Activated CD8-positive, alpha-beta T cell treated with anti-CD3 and anti-CD28 coated beads, Interleukin-2, amount 10 ng/mL, durations not matched to agents 7 days and 5 days (primary cell): ENCODE data around the gene EDNRA. TPM values are rescaled to one million over a fixed set of nuclear protein-coding genes. Genes with fewer than 3 reads are reported as not detected.

Experiments
- ATAC-seq: fragments of 150-1000 bp; cut with Tn5 transposase; one replicate; pipeline ENCODE4 v1.10.0; 2021; ENCODE audit warnings: moderate library complexity
- CTCF ChIA-PET: fragments of 350-600 bp; sonication (Branson Sonifier 250); formaldehyde crosslinking; loops from one replicate; lab custom pipeline; 2021; ENCODE audit warnings: antibody characterized with exemption; lab: Charles Lee
- POLR2A ChIA-PET: fragments of 350-600 bp; sonication (Branson Sonifier 250); formaldehyde crosslinking; loops from one replicate; lab custom pipeline; 2021; ENCODE audit warnings: antibody characterized with exemption; lab: Charles Lee
- DNase-seq: peaks from one replicate; pipeline ENCODE4 v3.0.0-alpha.2; 2020
- H3K27ac Mint-ChIP-seq: one replicate; pipeline ENCODE4 v1.8.0; 2021; ENCODE audit warnings: mild to moderate bottlenecking, mixed read lengths
- H3K27me3 Mint-ChIP-seq: one replicate; pipeline ENCODE4 v1.8.0; 2021; ENCODE audit warnings: low read depth, mixed read lengths
- H3K36me3 Mint-ChIP-seq: one replicate; pipeline ENCODE4 v1.8.0; 2021; ENCODE audit warnings: low read depth, mixed read lengths
- H3K4me1 Mint-ChIP-seq: one replicate; pipeline ENCODE4 v1.8.0; 2021; ENCODE audit warnings: low read depth, mixed read lengths
- H3K4me3 Mint-ChIP-seq: one replicate; pipeline ENCODE4 v1.8.0; 2021; ENCODE audit warnings: mild to moderate bottlenecking, mixed read lengths
- H3K9me3 Mint-ChIP-seq: one replicate; pipeline ENCODE4 v1.8.0; 2022; ENCODE audit warnings: mixed read lengths; ENCODE audit not compliant: insufficient read depth
- total RNA-seq, 2 experiments: library from RNA; stranded (reverse); gene quantifications; one replicate each; pipeline ENCODE4 v1.2.3, GENCODE V29; 2021

EDNRA gene
- total RNA-seq, 2 experiments from 2014 or later = not detected

DNA sequence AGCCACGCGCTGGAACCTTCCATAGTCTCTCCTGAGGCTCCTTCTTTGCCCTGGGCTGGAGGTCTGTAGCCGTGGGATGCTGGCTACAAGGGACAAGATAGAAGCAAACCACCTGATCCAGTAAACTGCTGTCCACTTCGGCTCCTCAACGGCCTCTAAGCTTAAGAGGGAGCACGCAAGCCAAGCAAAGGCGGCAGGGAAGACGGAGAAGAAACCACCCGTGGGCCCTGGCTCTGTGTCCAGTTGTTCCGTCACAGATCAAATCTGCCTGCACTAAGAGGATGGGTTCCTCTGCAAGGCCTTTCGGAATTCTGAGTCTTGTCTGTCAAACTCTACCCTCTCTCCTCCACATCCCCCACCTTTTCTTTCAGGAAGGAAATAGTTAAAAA, 401 bp upstream of the EDNRA start:
- no peaks in the 10 kb centered on the region for H3K4me1 Mint-ChIP-seq
- no peak overlapping the region for H3K4me3 Mint-ChIP-seq
- no peaks in the 10 kb centered on the region for H3K9me3 Mint-ChIP-seq
- POLR2A ChIA-PET = no interaction called here
- no peak overlapping the region for H3K27ac Mint-ChIP-seq
- H3K27me3 Mint-ChIP-seq = peaks cover 36% of the 10 kb centered on the region
- ATAC-seq = no peak
- CTCF ChIA-PET = no interaction called here
- no peaks in the 10 kb centered on the region for H3K36me3 Mint-ChIP-seq
- DNase-seq = no peak

GRCh38 chr4:147481577-147482109, 746 bp downstream of the EDNRA start:
- ATAC-seq = no peak
- no peak overlapping the region for H3K4me3 Mint-ChIP-seq
- POLR2A ChIA-PET = no interaction called here
- peaks cover 38% of the 10 kb centered on the region for H3K27me3 Mint-ChIP-seq
- no peaks in the 10 kb centered on the region for H3K36me3 Mint-ChIP-seq
- H3K4me1 Mint-ChIP-seq = no peaks in the 10 kb centered on the region
- CTCF ChIA-PET = no interaction called here
- no peaks in the 10 kb centered on the region for H3K9me3 Mint-ChIP-seq
- DNase-seq = no peak
- H3K27ac Mint-ChIP-seq = no peak overlapping the region

DNA sequence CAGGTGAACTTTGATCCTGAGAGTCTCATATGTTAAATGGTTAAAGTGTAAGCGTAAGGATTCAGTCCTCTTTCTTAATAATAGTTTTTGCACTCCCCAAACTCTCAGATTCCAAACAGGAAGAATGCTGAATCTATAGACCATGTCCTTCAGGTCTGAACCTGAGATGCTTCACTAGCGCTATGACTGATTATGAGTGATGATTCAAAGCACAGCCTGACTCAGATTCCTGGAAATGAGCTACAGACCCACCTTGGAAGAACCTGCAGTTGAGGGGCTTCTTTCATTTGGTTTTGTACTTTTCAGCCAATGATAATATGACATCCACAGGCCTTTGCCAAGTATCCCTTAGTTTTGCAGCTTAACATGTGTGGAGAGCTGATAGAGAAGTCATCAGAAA, 1.4 kb downstream of the EDNRA start:
- H3K27ac Mint-ChIP-seq = no peak overlapping the region
- no peaks in the 10 kb centered on the region for H3K9me3 Mint-ChIP-seq
- H3K27me3 Mint-ChIP-seq = peaks cover 38% of the 10 kb centered on the region
- H3K36me3 Mint-ChIP-seq = no peaks in the 10 kb centered on the region
- CTCF ChIA-PET = no interaction called here
- no peaks in the 10 kb centered on the region for H3K4me1 Mint-ChIP-seq
- POLR2A ChIA-PET = no interaction called here
- H3K4me3 Mint-ChIP-seq = no peak overlapping the region
- ATAC-seq (no peak), DNase-seq (no peak)

GRCh38 chr4:147485167-147485566, 4.3 kb downstream of the EDNRA start:
- no peak overlapping the region for H3K27ac Mint-ChIP-seq
- no peaks in the 10 kb centered on the region for H3K4me1 Mint-ChIP-seq
- H3K4me3 Mint-ChIP-seq = no peak overlapping the region
- ChIA-PET CTCF (no interaction called here), POLR2A (no interaction called here)
- no peak for ATAC-seq
- DNase-seq = no peak
- no peaks in the 10 kb centered on the region for H3K36me3 Mint-ChIP-seq
- H3K9me3 Mint-ChIP-seq = no peaks in the 10 kb centered on the region
- peaks cover 30% of the 10 kb centered on the region for H3K27me3 Mint-ChIP-seq

GRCh38 chr4:147487616-147488015, 6.7 kb downstream of the EDNRA start:
- ChIA-PET POLR2A (interaction anchor here (0.6 kb wide), 1 partner anchor 40 kb away, joined by 3 read pairs; no protein-coding TSS in a partner anchor), CTCF (no interaction called here)
- H3K27me3 Mint-ChIP-seq = peaks cover 13% of the 10 kb centered on the region
- DNase-seq (no peak), ATAC-seq (no peak)
- no peaks in the 10 kb centered on the region for H3K4me1 Mint-ChIP-seq
- no peak overlapping the region for H3K27ac Mint-ChIP-seq
- H3K36me3 Mint-ChIP-seq = no peaks in the 10 kb centered on the region
- H3K9me3 Mint-ChIP-seq = no peaks in the 10 kb centered on the region
- H3K4me3 Mint-ChIP-seq = no peak overlapping the region

- Mint-ChIP-seq H3K27me3 (peaks cover 10% of the 10 kb centered on the region), H3K4me1 (no peaks in the 10 kb centered on the region), H3K9me3 (no peaks in the 10 kb centered on the region), H3K27ac (no peak overlapping the region), H3K36me3 (no peaks in the 10 kb centered on the region), H3K4me3 (no peak overlapping the region)
- ATAC-seq (no peak), DNase-seq (no peak)
- ChIA-PET CTCF (interaction anchor here (1.4 kb wide), 1 partner anchor 30 kb away, joined by 5 read pairs; no protein-coding TSS in a partner anchor), POLR2A (no interaction called here)
Observed at GRCh38 chr4:147488556-147488955, 7.7 kb downstream of the EDNRA start.

GRCh38 chr4:147491086-147491485, 10.2 kb downstream of the EDNRA start:
- Mint-ChIP-seq H3K27me3 (peaks cover 9% of the 10 kb centered on the region), H3K4me3 (no peak overlapping the region), H3K36me3 (no peaks in the 10 kb centered on the region), H3K27ac (no peak overlapping the region), H3K4me1 (no peaks in the 10 kb centered on the region), H3K9me3 (no peaks in the 10 kb centered on the region)
- no peak for ATAC-seq
- CTCF ChIA-PET = no interaction called here
- POLR2A ChIA-PET = no interaction called here
- no peak for DNase-seq

GRCh38 chr4:147492306-147492705, 11.4 kb downstream of the EDNRA start:
- ChIA-PET CTCF (interaction anchor here (0.9 kb wide), 1 partner anchor 27 kb away, joined by 3 read pairs; no protein-coding TSS in a partner anchor), POLR2A (no interaction called here)
- ATAC-seq = no peak
- Mint-ChIP-seq H3K36me3 (no peaks in the 10 kb centered on the region), H3K27me3 (peaks cover 11% of the 10 kb centered on the region), H3K4me1 (no peaks in the 10 kb centered on the region), H3K9me3 (no peaks in the 10 kb centered on the region), H3K4me3 (no peak overlapping the region), H3K27ac (no peak overlapping the region)
- no peak for DNase-seq

- H3K4me1 Mint-ChIP-seq = no peaks in the 10 kb centered on the region
- ATAC-seq (no peak), DNase-seq (no peak)
- no peaks in the 10 kb centered on the region for H3K36me3 Mint-ChIP-seq
- H3K27me3 Mint-ChIP-seq = peaks cover 11% of the 10 kb centered on the region
- no peaks in the 10 kb centered on the region for H3K9me3 Mint-ChIP-seq
- CTCF ChIA-PET = no interaction called here
- no peak overlapping the region for H3K27ac Mint-ChIP-seq
- POLR2A ChIA-PET = no interaction called here
- H3K4me3 Mint-ChIP-seq = no peak overlapping the region
Observed at GRCh38 chr4:147492761-147493160, 11.9 kb downstream of the EDNRA start.

DNA sequence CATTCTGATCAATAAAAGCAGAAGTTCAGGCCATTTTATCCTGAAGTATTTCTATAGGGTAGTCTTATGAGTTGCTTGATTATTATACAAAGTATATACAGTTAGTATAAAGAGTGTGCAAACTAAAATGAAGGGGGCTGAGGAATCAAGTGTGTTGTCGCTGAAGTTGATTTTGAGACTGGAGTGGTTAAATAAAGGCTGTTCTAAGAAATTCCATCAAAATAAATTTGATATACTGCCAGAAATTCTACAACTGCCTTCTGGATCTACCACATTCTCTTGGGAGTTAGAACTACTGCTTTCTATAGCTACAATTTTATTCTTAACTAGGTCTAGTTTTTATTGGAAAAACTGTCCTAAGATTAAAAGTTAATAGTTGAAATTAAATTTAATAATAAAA, 12.4 kb downstream of the EDNRA start:
- H3K27ac Mint-ChIP-seq = no peak overlapping the region
- H3K36me3 Mint-ChIP-seq = no peaks in the 10 kb centered on the region

GRCh38 chr4:147494301-147494700, 13.4 kb downstream of the EDNRA start:
- no peaks in the 10 kb centered on the region for H3K36me3 Mint-ChIP-seq
- CTCF ChIA-PET = no interaction called here

More for the DNA sequence above, 12.4 kb downstream of the EDNRA start:
- POLR2A ChIA-PET = no interaction called here
- H3K4me3 Mint-ChIP-seq = no peak overlapping the region
- peaks cover 11% of the 10 kb centered on the region for H3K27me3 Mint-ChIP-seq
- CTCF ChIA-PET = no interaction called here
- DNase-seq (no peak), ATAC-seq (no peak)
- no peaks in the 10 kb centered on the region for H3K9me3 Mint-ChIP-seq
- no peaks in the 10 kb centered on the region for H3K4me1 Mint-ChIP-seq

GRCh38 chr4:147496500-147496899, 15.6 kb downstream of the EDNRA start:
- no peaks in the 10 kb centered on the region for H3K4me1 Mint-ChIP-seq
- ChIA-PET POLR2A (no interaction called here), CTCF (no interaction called here)
- DNase-seq (no peak), ATAC-seq (no peak)
- no peaks in the 10 kb centered on the region for H3K9me3 Mint-ChIP-seq
- H3K27me3 Mint-ChIP-seq = peaks cover 10% of the 10 kb centered on the region
- H3K4me3 Mint-ChIP-seq = no peak overlapping the region
- no peaks in the 10 kb centered on the region for H3K36me3 Mint-ChIP-seq
- no peak overlapping the region for H3K27ac Mint-ChIP-seq

More at GRCh38 chr4:147494301-147494700, 13.4 kb downstream of the EDNRA start:
- Mint-ChIP-seq H3K4me3 (no peak overlapping the region), H3K9me3 (no peaks in the 10 kb centered on the region), H3K27ac (no peak overlapping the region), H3K4me1 (no peaks in the 10 kb centered on the region), H3K27me3 (peaks cover 9% of the 10 kb centered on the region)
- DNase-seq = no peak
- ATAC-seq = no peak
- POLR2A ChIA-PET = no interaction called here
